ENCODE data around the gene TMEM243.

GRCh38 chr7:87213811-87214210 is 5.7 kb downstream of the TMEM243 start:
- no peak for TF ChIP-seq CTCF (IDR thresholded peaks at IDR 0.05)
- no peak for TF ChIP-seq POLR2A (IDR thresholded peaks at IDR 0.05)

Data from esophagus squamous epithelium (tissue), 4 donors.